HUES64 (cell line): ENCODE results near the gene P2RX3.
"Not testable (repeated sequence)": the region's sequence is repeated elsewhere in the genome, so short reads cannot be mapped to it uniquely, and the experiment has no call there.

Experiments
- H3K27ac ChIP-seq: 2 replicates; pipeline ENCODE4 v1.7.0; 2013; ENCODE audit warnings: low read depth, low read length, inconsistent platforms
- H3K27me3 ChIP-seq: 2 replicates; pipeline ENCODE4 v1.6.1; 2013; ENCODE audit warnings: mild to moderate bottlenecking, low read length; ENCODE audit not compliant: insufficient read depth
- H3K36me3 ChIP-seq: 2 replicates; pipeline ENCODE4 v1.6.1; 2013; ENCODE audit warnings: mild to moderate bottlenecking, low read length; ENCODE audit not compliant: insufficient read depth
- H3K4me1 ChIP-seq: 2 replicates; pipeline ENCODE4 v1.6.1; 2013; ENCODE audit warnings: mild to moderate bottlenecking, low read length, moderate library complexity; ENCODE audit not compliant: insufficient read depth
- H3K4me3 ChIP-seq: 2 replicates; pipeline ENCODE4 v1.5.1; 2013; ENCODE audit warnings: mild to moderate bottlenecking, low read length, moderate library complexity
- H3K9ac ChIP-seq: 2 replicates; pipeline ENCODE4 v1.6.1; 2013; ENCODE audit warnings: mild to moderate bottlenecking, low read depth, low read length
- H3K9me3 ChIP-seq: 2 replicates; pipeline ENCODE4 v1.6.1; 2013; ENCODE audit warnings: low read depth, low read length; ENCODE audit not compliant: insufficient read depth
- WGBS: fragments of 150-250, 120-280 bp; methylation state at CpG from one replicate; pipeline ENCODE4 v1.1.7; 2013; ENCODE audit warnings: missing lambda C conversion rate; 5-methylcytosine and 5-hydroxymethylcytosine counted together

The P2RX3 gene

DNA sequence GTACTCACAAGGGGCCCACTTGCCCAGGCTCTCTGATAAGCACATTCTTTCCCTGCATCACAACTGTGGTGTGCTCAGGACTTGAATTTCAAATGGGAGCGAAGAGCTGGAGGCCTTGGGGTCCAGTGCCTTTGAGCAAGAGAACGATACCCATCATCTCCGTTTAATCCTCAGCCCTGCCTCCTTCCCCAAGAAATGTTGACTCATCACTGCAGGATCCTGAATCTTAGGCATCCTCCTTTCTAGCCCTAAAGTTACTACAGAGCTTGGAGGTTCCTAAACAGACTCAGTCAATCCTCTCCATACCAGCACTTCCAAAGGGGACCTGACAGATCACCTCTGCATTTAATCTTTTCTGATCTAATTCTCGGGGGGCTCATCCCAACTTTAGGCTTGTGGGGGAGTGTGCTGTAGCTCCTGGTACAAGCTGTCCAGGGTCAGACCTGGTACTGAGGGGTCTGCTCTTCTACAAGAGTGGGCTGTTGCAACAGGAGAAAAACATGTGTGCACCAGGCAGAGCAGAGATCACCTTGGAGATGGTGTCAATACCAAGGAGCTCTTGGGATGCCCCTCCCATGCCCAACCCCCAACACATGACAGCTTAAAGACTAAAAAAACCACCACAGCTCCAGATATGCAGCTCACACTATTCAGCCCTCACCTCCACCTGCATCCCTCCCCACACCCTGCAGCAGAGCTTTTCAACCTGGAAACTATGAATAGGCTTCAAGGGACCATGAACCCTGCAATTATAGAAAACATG lies 56.2 kb downstream of the P2RX3 start:
- Histone ChIP-seq H3K27me3 (0 out of 2 replicates have a peak, but pooled peaks cover 4% of the 10 kb centered on the region), H3K4me1 (no peaks in the 10 kb centered on the region), H3K4me3 (no peak overlapping the region), H3K9ac (no peak overlapping the region), H3K27ac (no peak overlapping the region), H3K9me3 (no peaks in the 10 kb centered on the region), H3K36me3 (no peaks in the 10 kb centered on the region)
- 74% methylated on average over 4 of the region's 4 CpGs for WGBS

DNA sequence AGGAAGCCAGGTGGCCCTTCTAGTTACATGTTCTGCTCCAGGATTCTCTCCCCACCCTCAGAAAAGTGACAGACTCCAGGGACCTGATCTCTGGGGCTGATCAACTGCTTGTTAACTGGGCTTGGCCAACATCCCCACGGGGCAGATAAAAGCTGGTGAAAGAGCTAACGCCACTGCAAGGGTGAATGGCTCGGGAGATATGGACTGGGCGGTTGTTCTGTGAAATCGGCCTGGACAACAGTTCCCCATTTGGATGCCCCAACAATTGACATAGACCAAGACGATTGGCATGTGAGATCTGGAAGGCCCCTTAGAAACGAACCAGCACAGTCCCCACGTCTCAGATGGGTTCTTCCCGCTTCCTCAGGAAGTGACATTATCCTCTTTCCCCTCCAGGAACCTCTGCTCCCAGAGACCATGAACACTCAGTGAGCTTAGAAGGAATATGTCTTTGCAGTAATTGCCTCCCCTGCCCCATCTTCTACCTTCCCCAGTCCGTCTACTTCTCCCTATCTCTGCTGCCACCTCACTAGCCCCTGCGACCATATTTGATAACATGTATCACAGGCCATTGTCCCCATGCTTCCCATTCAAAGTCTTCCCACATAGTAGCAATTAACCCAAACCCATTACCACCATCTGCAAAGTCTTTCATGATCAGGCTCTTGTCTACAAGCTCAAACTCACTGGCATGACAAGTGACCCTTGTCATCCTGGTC lies 57.9 kb downstream of the P2RX3 start:
- Histone ChIP-seq H3K4me3 (no peak overlapping the region), H3K9me3 (no peaks in the 10 kb centered on the region), H3K27me3 (no peaks in the 10 kb centered on the region), H3K9ac (no peak overlapping the region), H3K27ac (no peak overlapping the region), H3K36me3 (no peaks in the 10 kb centered on the region), H3K4me1 (no peaks in the 10 kb centered on the region)
- WGBS, result 91% methylated on average over 11 of the region's 11 CpGs

DNA sequence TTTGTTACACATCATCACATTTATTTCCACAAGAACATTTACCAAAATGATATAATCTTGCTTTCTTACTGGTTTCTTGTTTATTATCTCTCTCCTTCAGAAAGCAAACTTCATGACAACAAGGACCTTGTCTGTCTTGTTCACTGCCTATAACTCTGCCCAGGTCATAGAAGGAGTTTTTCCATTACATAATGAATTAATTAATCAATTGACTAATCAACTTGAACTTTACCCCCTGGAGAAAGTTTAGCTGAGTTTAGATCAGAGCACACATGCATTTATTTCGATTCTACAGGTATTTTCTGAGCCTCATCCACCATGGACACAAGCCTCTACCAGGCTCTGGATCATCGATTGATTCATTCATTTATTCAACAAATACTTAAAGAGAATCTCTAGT lies 58.6 kb downstream of the P2RX3 start:
- no peaks in the 10 kb centered on the region for H3K36me3 ChIP-seq
- H3K9me3 ChIP-seq, result no peaks in the 10 kb centered on the region
- H3K27me3 ChIP-seq, result no peaks in the 10 kb centered on the region
- H3K4me3 ChIP-seq, result no peak overlapping the region
- H3K9ac ChIP-seq, result no peak overlapping the region
- H3K27ac ChIP-seq, result no peak overlapping the region
- 81% methylated on average over 2 of the region's 2 CpGs for WGBS
- H3K4me1 ChIP-seq, result no peaks in the 10 kb centered on the region

DNA sequence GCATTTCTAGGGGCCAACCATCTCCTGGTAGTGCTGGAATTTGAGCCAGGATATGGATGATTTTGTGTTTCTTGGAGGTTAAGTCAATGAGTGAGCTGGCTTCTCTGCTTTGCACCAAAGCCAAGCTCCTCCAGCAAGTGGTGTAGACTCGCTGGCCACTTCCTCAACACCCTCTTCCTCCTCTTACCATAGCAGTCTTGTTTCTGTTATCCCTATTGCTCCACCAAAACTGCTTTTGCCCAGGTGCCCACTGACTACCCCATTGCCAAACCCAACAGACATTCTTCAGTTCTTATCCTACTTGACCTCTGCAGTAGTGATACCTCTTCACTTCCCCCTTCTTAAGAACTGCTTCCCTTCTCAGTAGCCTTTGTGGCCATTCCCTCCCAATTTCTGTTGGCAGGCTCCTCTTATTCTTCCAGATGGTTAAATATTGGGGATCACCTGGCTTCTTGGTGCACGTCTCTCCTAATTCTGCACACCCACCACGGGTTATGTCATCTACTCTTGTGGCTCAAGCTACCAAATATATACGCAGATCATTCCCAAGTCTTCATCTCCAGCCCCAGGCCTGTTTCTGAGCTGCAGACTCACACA lies 59.3 kb downstream of the P2RX3 start:
- WGBS, result 83% methylated on average over 4 of the region's 4 CpGs
- no peaks in the 10 kb centered on the region for H3K27me3 ChIP-seq

DNA sequence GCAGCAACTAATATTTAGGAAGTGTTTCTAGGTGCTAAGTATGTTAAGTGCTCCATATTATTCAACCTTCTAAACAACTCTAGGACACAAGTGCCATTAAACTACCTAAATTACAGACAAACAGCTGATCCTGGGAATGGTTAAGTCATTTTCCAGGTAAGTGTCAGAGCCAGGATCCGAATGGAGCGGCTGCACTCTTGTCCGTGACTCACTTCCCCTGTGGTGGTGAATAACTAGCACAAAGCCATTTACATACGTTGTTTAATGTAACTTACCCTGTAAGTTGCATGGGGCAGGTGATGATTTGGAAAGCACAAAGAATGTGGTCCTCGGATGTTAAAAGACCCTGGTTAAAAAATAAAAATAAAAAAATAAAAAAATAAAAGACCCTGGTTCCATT lies 61.1 kb downstream of the P2RX3 start:
- Histone ChIP-seq H3K36me3 (no peaks in the 10 kb centered on the region), H3K27ac (no peak overlapping the region), H3K4me1 (no peaks in the 10 kb centered on the region; the same call in 1 of the 2 replicates), H3K4me3 (no peak overlapping the region), H3K9me3 (no peaks in the 10 kb centered on the region), H3K27me3 (no peaks in the 10 kb centered on the region), H3K9ac (no peak overlapping the region)
- WGBS, result 68% methylated on average over 3 of the region's 5 CpGs

More for the DNA sequence above, 59.3 kb downstream of the P2RX3 start:
- H3K36me3 ChIP-seq, result no peaks in the 10 kb centered on the region
- no peaks in the 10 kb centered on the region for H3K9me3 ChIP-seq
- no peak overlapping the region for H3K27ac ChIP-seq
- H3K4me3 ChIP-seq, result no peak overlapping the region
- H3K4me1 ChIP-seq, result no peaks in the 10 kb centered on the region; the same call in 1 of the 2 replicates
- no peak overlapping the region for H3K9ac ChIP-seq

DNA sequence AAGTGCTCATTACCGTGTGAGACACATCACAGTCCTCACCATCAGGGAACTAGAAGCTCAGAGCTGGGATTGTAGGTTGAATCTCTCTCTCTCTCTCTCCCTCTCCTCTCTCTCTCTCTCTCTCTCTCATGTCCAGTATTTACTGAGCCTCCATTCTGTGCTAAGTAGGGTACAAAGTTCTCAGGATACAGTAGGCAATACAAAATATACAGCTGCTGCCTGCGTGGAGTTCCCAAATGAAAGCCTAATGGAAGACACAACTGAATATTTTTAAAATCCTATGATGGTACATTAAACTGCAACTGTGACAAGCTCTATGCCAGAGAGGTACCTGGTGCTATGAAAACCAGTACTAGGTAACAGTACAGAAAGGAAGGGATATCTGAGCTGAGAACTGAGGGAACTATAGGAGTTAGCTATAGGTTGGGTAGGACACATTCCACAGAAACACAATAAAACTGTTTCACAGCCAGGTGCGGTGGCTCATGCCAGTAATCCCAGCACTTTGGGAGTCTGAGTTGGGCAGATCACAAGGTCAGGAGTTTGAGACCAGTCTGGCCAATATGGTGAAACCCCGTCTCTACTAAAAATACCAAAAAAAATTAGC lies 61.9 kb downstream of the P2RX3 start:
- H3K4me1 ChIP-seq, result no peaks in the 10 kb centered on the region; the same call in 1 of the 2 replicates
- no peaks in the 10 kb centered on the region for H3K27me3 ChIP-seq
- H3K36me3 ChIP-seq, result no peaks in the 10 kb centered on the region
- H3K9me3 ChIP-seq, result no peaks in the 10 kb centered on the region
- H3K4me3 ChIP-seq, result no peak overlapping the region
- WGBS, result 89% methylated on average over 4 of the region's 4 CpGs
- no peak overlapping the region for H3K27ac ChIP-seq
- H3K9ac ChIP-seq, result no peak overlapping the region

DNA sequence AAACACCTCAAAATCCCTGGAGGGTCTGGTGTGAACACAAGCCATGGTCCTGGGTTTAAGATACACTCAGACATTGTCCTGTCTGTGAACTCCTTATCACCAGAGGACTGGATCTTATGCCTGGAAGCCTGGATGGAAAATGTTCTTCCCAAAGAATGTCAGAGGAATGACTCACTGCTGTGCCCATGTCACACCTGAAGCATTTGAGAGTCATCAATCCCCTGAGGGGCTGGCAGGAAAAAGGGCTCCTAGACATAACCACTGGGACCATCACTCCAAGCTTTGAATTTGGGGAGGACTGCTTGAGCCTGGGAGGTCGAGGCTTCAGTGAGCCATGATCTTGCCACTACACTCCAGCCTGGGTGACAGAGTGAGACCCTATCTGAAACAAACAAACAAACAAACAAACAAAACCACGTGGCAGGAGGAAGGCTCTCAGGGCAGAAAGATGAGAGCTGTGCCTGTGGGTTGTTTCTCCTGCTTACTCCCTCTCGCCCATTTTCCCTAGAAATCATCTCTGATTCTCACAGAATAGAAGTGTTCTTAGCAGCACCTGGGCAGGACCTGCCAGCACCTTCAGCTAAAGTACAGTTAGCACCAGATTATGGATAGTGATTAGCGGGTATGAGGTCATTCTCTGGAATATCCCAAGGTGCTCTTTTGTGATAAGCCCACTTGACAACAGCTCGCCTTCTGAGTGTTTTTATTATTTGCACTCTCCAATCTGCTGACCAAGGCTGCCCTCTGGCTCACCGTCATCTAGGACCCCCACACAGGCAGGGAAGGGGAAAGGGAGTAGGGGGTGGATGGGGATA lies 64.2 kb downstream of the P2RX3 start:
- H3K27me3 ChIP-seq, result no peaks in the 10 kb centered on the region
- no peak overlapping the region for H3K9ac ChIP-seq
- WGBS, result 60% methylated on average over 6 of the region's 6 CpGs
- peaks cover 4% of the 10 kb centered on the region for H3K36me3 ChIP-seq
- no peaks in the 10 kb centered on the region; the same call in 1 of the 2 replicates for H3K4me1 ChIP-seq
- no peak overlapping the region for H3K4me3 ChIP-seq
- H3K9me3 ChIP-seq, result no peaks in the 10 kb centered on the region
- no peak overlapping the region for H3K27ac ChIP-seq

DNA sequence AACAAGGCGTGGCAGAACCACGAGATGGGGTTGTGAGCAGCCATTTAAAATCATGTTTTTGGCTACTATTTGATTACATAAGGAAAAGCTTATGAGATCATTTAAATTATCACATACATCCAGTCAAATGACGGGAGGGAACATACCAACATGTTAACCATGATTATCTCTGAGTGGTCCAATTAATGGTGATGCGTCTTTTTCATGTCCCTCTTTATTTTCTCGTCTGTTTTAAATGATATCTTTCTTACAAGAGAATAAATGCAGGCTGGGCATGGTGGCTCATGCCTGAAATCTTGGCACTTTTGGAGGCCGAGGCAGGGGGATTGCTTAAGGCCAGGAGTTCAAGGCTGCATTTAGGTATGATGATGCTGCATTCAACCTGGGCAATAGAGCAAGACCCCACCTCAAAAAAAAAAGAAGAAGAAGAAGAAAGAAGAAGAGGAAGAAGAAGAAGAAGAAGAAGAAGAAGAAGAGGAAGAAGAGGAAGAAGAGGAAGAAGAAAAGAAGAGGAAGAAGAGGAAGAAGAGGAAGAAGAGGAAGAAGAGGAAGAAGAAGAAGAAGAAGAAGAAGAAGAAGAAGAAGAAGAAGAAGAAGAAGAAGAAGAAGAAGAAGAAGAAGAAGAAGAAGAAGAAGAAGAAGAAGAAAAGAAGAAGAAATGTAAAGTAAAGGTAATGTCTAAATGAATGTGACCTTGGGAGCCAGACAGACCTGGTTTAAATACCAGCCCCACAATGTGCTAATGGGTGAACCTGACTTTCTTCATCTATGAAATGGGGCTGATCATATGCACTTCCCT lies 65.0 kb downstream of the P2RX3 start:
- 87% methylated on average over 6 of the region's 6 CpGs for WGBS
- not testable (repeated sequence) for H3K27me3 ChIP-seq, H3K9me3 ChIP-seq, H3K9ac ChIP-seq, H3K4me1 ChIP-seq, H3K27ac ChIP-seq, H3K4me3 ChIP-seq
- peaks cover 12% of the 10 kb centered on the region for H3K36me3 ChIP-seq

DNA sequence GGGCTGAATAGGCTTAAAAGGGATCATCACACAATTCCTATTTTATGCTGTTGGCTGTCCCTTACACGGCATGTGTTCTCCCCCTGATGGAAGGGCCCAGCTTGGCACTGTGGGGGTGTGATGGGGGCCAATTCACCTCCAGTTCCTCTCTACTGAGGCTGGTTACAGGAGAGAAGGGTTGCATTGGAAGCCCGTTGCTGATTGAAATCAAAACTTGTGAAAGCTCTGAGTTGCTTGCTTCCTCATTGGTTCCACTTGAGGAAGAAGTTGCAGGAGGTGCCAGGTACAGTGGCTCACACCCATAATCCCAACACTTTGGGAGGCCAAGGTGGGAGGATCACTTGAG lies 65.6 kb downstream of the P2RX3 start:
- H3K4me3 ChIP-seq, result no peak overlapping the region
- no peak overlapping the region for H3K9ac ChIP-seq
- H3K27me3 ChIP-seq, result no peaks in the 10 kb centered on the region
- 83% methylated on average over 2 of the region's 2 CpGs for WGBS
- peaks cover 18% of the 10 kb centered on the region for H3K36me3 ChIP-seq
- no peaks in the 10 kb centered on the region for H3K9me3 ChIP-seq
- no peak overlapping the region for H3K27ac ChIP-seq
- no peaks in the 10 kb centered on the region; the same call in 1 of the 2 replicates for H3K4me1 ChIP-seq

DNA sequence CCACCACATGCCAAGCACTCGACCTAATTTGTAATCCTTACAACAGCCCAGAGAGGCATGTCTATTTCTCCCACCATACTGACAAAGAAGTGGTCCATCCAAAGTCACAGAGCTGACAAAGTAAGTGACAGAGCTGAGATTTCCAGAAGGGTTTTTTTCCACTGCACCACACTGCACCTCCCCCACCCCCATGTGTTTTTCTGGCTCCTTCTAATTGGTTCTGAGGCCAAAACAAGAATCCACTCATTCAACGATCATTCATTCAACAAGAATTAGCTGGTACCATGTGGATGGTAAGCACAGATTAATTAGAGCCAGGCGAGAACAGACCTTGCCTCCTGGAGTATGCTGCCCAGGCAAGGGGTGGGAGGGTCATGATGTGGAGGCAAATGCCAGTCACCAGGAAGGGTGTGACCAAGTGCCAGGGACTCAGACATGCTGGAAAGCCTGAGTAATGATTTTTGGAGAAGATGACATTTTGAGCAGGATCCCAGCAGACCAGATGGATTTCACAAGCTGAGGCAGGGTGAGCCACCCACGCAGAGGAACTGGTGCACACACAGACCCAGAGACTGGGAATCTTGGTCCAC lies 67.2 kb downstream of the P2RX3 start:
- H3K27me3 ChIP-seq, result no peaks in the 10 kb centered on the region
- H3K9me3 ChIP-seq, result no peaks in the 10 kb centered on the region
- H3K27ac ChIP-seq, result no peak overlapping the region
- H3K36me3 ChIP-seq, result peaks cover 31% of the 10 kb centered on the region
- no peak overlapping the region for H3K4me3 ChIP-seq
- no peaks in the 10 kb centered on the region; the same call in 1 of the 2 replicates for H3K4me1 ChIP-seq
- WGBS, result 88% methylated on average over 4 of the region's 4 CpGs
- no peak overlapping the region for H3K9ac ChIP-seq
